CD8-positive, alpha-beta memory T cell (primary cell): ENCODE data around the gene SACM1L. TPM values are rescaled to one million over a fixed set of nuclear protein-coding genes. Genes with fewer than 3 reads are reported as not detected.
A peak's percentile ranks its signal among the peaks of the same experiment; 100 is the strongest.

Experiments used
- CTCF ChIA-PET: fragments of 350-600 bp; sonication (Branson Sonifier 250); formaldehyde crosslinking; loops from one replicate; lab custom pipeline; 2021; ENCODE audit warnings: antibody characterized with exemption; lab: Charles Lee
- POLR2A ChIA-PET: fragments of 350-600 bp; sonication (Branson Sonifier 250); formaldehyde crosslinking; loops from one replicate; lab custom pipeline; 2021; ENCODE audit warnings: antibody characterized with exemption; lab: Charles Lee
- DNase-seq, 5 donors: peaks; one replicate each; pipeline versions ENCODE4 v3.0.0 to v3.0.0-alpha.2; 2020 to 2022; ENCODE audit warnings: mixed read lengths in 1 of 5
- H3K27ac ChIP-seq: one replicate; pipeline ENCODE4 v1.7.0; 2013; ENCODE audit warnings: low read depth, mild to moderate bottlenecking, low read length, moderate library complexity
- H3K27me3 ChIP-seq: 2 replicates; pipeline ENCODE4 v1.7.0; 2013; ENCODE audit warnings: low read length, mild to moderate bottlenecking; ENCODE audit not compliant: insufficient read depth, poor library complexity, severe bottlenecking
- H3K36me3 ChIP-seq: 2 replicates; pipeline ENCODE4 v1.7.0; 2013; ENCODE audit warnings: mild to moderate bottlenecking, low read length, moderate library complexity; ENCODE audit not compliant: insufficient read depth
- H3K4me1 ChIP-seq: 2 replicates; pipeline ENCODE4 v1.7.0; 2013; ENCODE audit warnings: mild to moderate bottlenecking, low read length, moderate library complexity; ENCODE audit not compliant: insufficient read depth
- H3K4me3 ChIP-seq: 2 replicates; pipeline ENCODE4 v1.7.0; 2013; ENCODE audit warnings: mild to moderate bottlenecking, low read length
- H3K9me3 ChIP-seq: 2 replicates; pipeline ENCODE4 v1.7.0; 2013; ENCODE audit warnings: mild to moderate bottlenecking, low read length
- H3K27ac Mint-ChIP-seq, 8 donors: one replicate each; pipeline ENCODE4 v1.8.0; 2020 to 2021; ENCODE audit warnings: mixed read lengths in 8 of 8, mild to moderate bottlenecking in 6 of 8, inconsistent platforms in 3 of 8, moderate library complexity in 3 of 8
- H3K27me3 Mint-ChIP-seq, 2 donors: one replicate each; pipeline ENCODE4 v1.8.0; 2020 to 2021; ENCODE audit warnings: mixed read lengths in 2 of 2, mild to moderate bottlenecking in 1 of 2, moderate library complexity in 1 of 2
- H3K36me3 Mint-ChIP-seq, 3 donors: one replicate each; pipeline ENCODE4 v1.8.0; 2020 to 2021; ENCODE audit warnings: mixed read lengths in 3 of 3, inconsistent platforms in 1 of 3, mild to moderate bottlenecking in 1 of 3
- H3K4me1 Mint-ChIP-seq, 3 donors: one replicate each; pipeline ENCODE4 v1.8.0; 2020 to 2021; ENCODE audit warnings: mixed read lengths in 3 of 3, inconsistent platforms in 1 of 3, mild to moderate bottlenecking in 1 of 3
- H3K4me3 Mint-ChIP-seq, 7 donors: one replicate each; pipeline ENCODE4 v1.8.0; 2020 to 2021; ENCODE audit warnings: mixed read lengths in 7 of 7, mild to moderate bottlenecking in 6 of 7, moderate library complexity in 4 of 7, inconsistent platforms in 2 of 7
- H3K9me3 Mint-ChIP-seq, 5 donors: one replicate each; pipeline ENCODE4 v1.8.0; 2020 to 2022; ENCODE audit warnings: mixed read lengths in 5 of 5, mild to moderate bottlenecking in 3 of 5, moderate library complexity in 2 of 5, inconsistent platforms in 1 of 5
- polyA plus RNA-seq: library from polyadenylated mRNA; unstranded; fragments of 300-500 nt; fragmentation: Illumina TruSeq; gene quantifications from one replicate; pipeline ENCODE4 v1.2.3, GENCODE V29; 2021
- total RNA-seq, 2 experiments: library from RNA; stranded (reverse); gene quantifications; one replicate each; pipeline ENCODE4 v1.2.3, GENCODE V29; 2021

SACM1L gene
- total and polyA plus RNA-seq, 3 experiments from 2014 or later: 41.0 to 79.1 (median 78.7) TPM

DNA sequence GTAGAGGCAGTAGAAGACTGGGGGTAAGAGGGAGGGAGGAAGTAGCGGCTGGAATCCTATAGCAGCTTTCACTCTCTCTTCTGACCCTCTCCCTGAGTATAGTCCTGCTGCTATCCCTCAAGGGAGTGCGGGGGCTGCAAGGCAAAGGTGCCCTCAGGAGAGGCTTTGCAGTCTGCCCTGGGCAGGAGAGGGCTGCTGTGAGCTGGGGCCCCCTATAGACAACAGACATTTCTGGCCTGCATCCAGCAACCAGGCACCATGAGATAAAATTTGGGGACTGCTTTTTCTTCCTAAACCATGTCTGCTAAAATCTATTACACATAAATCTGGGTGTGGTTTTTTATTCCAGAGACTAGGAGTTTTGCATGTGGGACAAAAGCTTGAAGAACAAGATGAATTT lies 48.0 kb downstream of the SACM1L start:
- POLR2A ChIA-PET: no interaction called here
- no peak overlapping the region for H3K27ac ChIP-seq
- Mint-ChIP-seq H3K4me1 (peaks cover 25 to 36% (median 26%) of the 10 kb centered on the region in 3 donors), H3K4me3 (no peak overlapping the region), H3K36me3 (peaks cover 17 to 96% (median 40%) of the 10 kb centered on the region in 3 donors), H3K9me3 (no peaks in the 10 kb centered on the region), H3K27ac (peak overlapping the region in 3 of 8 donors; percentile 17 to 79 (median 70)), H3K27me3 (no peaks in the 10 kb centered on the region)
- DNase-seq: no peak
- H3K27me3 ChIP-seq: no peaks in the 10 kb centered on the region
- peaks cover 12% of the 10 kb centered on the region for H3K4me1 ChIP-seq
- H3K9me3 ChIP-seq: no peaks in the 10 kb centered on the region
- H3K4me3 ChIP-seq: no peak overlapping the region
- CTCF ChIA-PET: no interaction called here
- H3K36me3 ChIP-seq: peaks cover 70% of the 10 kb centered on the region

DNA sequence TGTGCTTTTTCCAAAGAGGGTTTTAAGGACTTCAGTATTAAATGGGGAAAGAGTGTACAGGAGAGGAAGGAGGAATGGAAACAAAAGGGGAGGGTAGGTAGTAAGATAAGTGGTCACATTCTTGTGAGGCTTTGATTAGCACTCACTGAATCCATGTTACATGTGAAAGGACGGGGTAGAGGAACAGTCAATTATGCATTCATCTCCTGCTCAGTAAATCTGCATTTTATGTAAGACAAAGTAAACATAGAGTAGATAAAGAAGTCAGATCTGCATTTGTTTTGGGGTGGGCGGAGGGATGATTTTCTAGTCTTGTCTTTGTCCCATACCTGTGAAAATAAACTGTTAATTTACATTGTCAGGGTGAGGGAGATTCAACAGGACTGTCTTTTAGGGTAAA lies 50.8 kb downstream of the SACM1L start:
- Mint-ChIP-seq H3K4me3 (peak overlapping the region in 1 of 7 donors; percentile 35), H3K36me3 (peaks cover 17 to 93% (median 34%) of the 10 kb centered on the region in 3 donors), H3K27ac (peak overlapping the region in 5 of 8 donors; percentile 2 to 85 (median 42)), H3K4me1 (peaks cover 26 to 38% (median 28%) of the 10 kb centered on the region in 3 donors), H3K9me3 (no peaks in the 10 kb centered on the region), H3K27me3 (no peaks in the 10 kb centered on the region)
- H3K4me1 ChIP-seq: peaks cover 12% of the 10 kb centered on the region
- no peaks in the 10 kb centered on the region for H3K27me3 ChIP-seq
- peaks cover 64% of the 10 kb centered on the region for H3K36me3 ChIP-seq
- CTCF ChIA-PET: no interaction called here
- no peak for DNase-seq
- H3K9me3 ChIP-seq: no peaks in the 10 kb centered on the region
- no peak overlapping the region for H3K4me3 ChIP-seq
- POLR2A ChIA-PET: no interaction called here
- H3K27ac ChIP-seq: no peak overlapping the region

DNA sequence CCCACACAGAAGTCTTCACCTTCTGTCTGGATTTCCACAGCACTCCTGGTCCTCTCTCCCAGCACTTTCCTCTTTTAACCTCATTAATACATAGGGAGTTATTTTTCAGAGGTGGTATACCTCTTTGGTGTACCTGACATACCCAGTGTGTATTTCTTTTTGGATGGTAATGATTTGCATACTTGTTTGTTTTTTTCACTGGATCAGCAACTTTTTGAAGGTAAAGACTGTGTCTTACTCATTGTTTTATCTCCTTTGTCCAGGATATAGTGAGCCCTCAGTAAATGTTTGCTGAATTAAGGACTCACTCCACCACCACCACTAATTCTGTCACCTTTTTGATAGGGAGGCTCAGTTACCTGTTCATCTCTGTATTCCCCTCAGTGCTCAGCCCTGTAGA lies 52.1 kb downstream of the SACM1L start:
- no peak for DNase-seq
- peaks cover 12 to 93% (median 34%) of the 10 kb centered on the region in 3 donors for H3K36me3 Mint-ChIP-seq
- peaks cover 12% of the 10 kb centered on the region for H3K4me1 ChIP-seq
- H3K9me3 ChIP-seq: no peaks in the 10 kb centered on the region
- no peak overlapping the region for H3K27ac ChIP-seq
- peaks cover 26 to 38% (median 28%) of the 10 kb centered on the region in 3 donors for H3K4me1 Mint-ChIP-seq
- ChIA-PET POLR2A (no interaction called here), CTCF (no interaction called here)
- H3K4me3 Mint-ChIP-seq: peak overlapping the region in 2 of 7 donors; percentile 8 to 40
- no peaks in the 10 kb centered on the region for H3K27me3 Mint-ChIP-seq
- peak overlapping the region in 7 of 8 donors; percentile 49 to 92 (median 83) for H3K27ac Mint-ChIP-seq
- no peaks in the 10 kb centered on the region for H3K27me3 ChIP-seq
- peaks cover 0 to 2% (median 0%) of the 10 kb centered on the region in 5 donors for H3K9me3 Mint-ChIP-seq
- peaks cover 56% of the 10 kb centered on the region for H3K36me3 ChIP-seq
- no peak overlapping the region for H3K4me3 ChIP-seq

DNA sequence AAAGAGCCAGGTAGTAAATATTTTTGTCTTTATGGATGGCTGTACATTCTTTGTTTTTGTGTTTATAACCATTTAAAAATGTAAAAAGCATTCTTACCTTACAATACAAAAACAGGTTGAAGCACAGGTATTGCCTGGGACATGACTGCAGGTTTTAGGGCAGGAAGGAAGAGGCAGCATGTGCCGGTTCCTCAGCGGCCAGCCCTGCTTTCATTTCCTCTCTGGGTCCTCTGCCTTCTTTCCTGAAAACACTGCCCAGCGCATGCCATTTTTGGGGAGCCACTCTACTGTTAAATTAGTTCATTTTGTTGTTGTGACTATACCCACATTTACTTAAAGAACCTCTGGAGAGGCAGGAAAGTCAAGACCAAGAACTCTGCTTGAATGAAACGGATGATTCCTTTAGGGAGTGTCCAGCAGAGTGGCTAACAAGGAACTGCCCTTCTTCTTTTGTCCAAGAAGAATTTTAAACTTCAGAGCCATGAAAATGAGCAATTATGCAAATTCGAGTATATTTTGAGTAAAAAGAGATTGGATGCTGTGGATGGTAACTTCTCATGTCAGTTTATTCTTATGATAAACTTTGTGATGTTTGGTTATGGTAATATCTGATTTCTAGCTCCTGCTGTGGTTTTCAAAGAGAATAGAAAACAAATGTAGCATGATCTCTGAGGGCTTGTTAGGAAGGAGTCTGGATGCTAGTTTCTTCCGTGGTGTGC lies 52.7 kb downstream of the SACM1L start:
- DNase-seq: no peak
- Histone ChIP-seq H3K4me3 (no peak overlapping the region), H3K9me3 (no peaks in the 10 kb centered on the region), H3K27me3 (no peaks in the 10 kb centered on the region), H3K4me1 (peaks cover 12% of the 10 kb centered on the region), H3K36me3 (peaks cover 49% of the 10 kb centered on the region), H3K27ac (no peak overlapping the region)
- Mint-ChIP-seq H3K27me3 (no peaks in the 10 kb centered on the region), H3K4me1 (peaks cover 26 to 38% (median 28%) of the 10 kb centered on the region in 3 donors), H3K9me3 (peaks cover 0 to 2% (median 0%) of the 10 kb centered on the region in 5 donors), H3K27ac (peak overlapping the region; percentile 49 to 92 (median 86)), H3K4me3 (peak overlapping the region in 2 of 7 donors; percentile 23 to 42), H3K36me3 (peaks cover 9 to 91% (median 28%) of the 10 kb centered on the region in 3 donors)
- ChIA-PET CTCF (no interaction called here), POLR2A (interaction anchor here (0.7 kb wide), 1 partner anchor 890 kb away, joined by 6 read pairs; no protein-coding TSS in a partner anchor)

DNA sequence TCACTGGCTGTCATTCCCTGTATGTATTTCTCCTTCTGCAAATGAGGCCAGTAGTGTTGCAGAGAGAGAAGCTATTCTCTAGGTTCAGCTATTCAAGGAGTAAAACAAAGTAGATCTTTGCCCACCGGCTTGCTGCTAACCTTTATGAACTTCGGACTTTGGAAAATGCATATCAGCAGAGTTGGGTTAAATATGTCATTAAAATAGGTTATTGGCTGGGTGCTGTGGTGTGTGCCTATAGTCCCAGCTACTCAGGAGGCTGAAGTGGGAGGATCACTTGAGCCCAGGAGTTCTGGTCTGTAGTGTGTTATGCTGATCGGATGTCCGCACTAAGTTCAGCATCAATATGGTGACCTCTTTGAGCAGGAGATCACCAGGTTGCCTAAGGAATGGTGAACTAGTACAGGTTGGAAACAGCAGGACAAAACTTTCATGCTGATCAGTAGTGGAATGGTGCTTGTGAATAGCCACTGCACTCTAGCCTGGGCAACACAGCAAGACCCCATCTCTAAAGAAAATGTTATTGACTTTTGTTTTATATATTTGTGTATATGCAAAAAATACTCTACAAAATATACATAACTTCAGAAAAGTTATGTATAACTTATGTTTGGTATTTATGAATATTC lies 53.4 kb downstream of the SACM1L start:
- H3K27ac ChIP-seq: no peak overlapping the region
- H3K4me3 ChIP-seq: no peak overlapping the region
- H3K9me3 Mint-ChIP-seq: peaks cover 0 to 2% (median 0%) of the 10 kb centered on the region in 5 donors
- H3K4me1 ChIP-seq: peaks cover 12% of the 10 kb centered on the region
- POLR2A ChIA-PET: interaction anchor here (0.7 kb wide), 1 partner anchor 890 kb away, joined by 6 read pairs; no protein-coding TSS in a partner anchor
- H3K9me3 ChIP-seq: no peaks in the 10 kb centered on the region
- H3K4me3 Mint-ChIP-seq: no peak overlapping the region
- H3K27ac Mint-ChIP-seq: peak overlapping the region; percentile 47 to 92 (median 81)
- DNase-seq: no peak
- peaks cover 26 to 38% (median 28%) of the 10 kb centered on the region in 3 donors for H3K4me1 Mint-ChIP-seq
- H3K36me3 Mint-ChIP-seq: peaks cover 8 to 87% (median 28%) of the 10 kb centered on the region in 3 donors
- H3K36me3 ChIP-seq: peaks cover 45% of the 10 kb centered on the region
- CTCF ChIA-PET: interaction anchor here (0.7 kb wide), 1 partner anchor 83 kb away, joined by 3 read pairs; no protein-coding TSS in a partner anchor
- H3K27me3 Mint-ChIP-seq: no peaks in the 10 kb centered on the region
- H3K27me3 ChIP-seq: no peaks in the 10 kb centered on the region

DNA sequence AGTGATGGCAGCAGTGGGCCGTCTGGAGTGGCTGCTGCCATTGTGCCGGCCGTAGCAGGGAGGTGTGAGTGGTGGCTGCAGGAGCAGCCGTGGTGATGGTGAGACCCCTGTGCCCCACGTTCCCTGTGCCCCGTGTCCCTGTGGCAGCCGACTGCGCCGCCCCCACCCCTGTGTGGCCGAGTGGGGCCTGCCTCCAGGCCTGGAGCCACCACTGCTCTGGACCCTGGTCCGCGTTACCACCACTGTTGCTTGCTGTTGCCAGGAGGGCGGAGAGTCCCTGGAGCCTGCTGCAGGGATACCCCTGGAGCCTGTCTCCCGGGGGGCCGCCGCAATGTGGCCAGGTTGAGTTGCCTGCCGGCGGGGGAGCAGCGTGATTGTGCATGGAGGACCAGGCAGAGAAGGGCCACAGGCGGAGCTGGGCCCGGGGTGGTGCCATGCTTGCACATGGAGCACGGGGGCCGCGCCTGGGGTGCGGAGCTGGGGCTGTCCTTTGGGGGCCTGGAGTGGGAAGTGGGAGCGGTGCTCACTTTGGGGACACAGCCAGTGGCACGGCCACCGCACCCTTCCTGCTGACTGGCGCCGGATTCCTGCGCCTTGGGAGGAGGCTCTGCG lies 57.1 kb downstream of the SACM1L start:
- H3K27me3 ChIP-seq: no peaks in the 10 kb centered on the region
- POLR2A ChIA-PET: no interaction called here
- H3K36me3 ChIP-seq: peaks cover 23% of the 10 kb centered on the region
- no peak overlapping the region for H3K27ac ChIP-seq
- Mint-ChIP-seq H3K36me3 (peaks cover 4 to 60% (median 15%) of the 10 kb centered on the region in 3 donors), H3K27me3 (no peaks in the 10 kb centered on the region), H3K9me3 (peaks cover 0 to 2% (median 0%) of the 10 kb centered on the region in 5 donors), H3K4me1 (peaks cover 12 to 14% (median 13%) of the 10 kb centered on the region in 3 donors), H3K4me3 (no peak overlapping the region), H3K27ac (no peak overlapping the region)
- CTCF ChIA-PET: no interaction called here
- H3K4me1 ChIP-seq: peaks cover 8% of the 10 kb centered on the region
- no peak for DNase-seq
- H3K9me3 ChIP-seq: no peaks in the 10 kb centered on the region
- H3K4me3 ChIP-seq: no peak overlapping the region

DNA sequence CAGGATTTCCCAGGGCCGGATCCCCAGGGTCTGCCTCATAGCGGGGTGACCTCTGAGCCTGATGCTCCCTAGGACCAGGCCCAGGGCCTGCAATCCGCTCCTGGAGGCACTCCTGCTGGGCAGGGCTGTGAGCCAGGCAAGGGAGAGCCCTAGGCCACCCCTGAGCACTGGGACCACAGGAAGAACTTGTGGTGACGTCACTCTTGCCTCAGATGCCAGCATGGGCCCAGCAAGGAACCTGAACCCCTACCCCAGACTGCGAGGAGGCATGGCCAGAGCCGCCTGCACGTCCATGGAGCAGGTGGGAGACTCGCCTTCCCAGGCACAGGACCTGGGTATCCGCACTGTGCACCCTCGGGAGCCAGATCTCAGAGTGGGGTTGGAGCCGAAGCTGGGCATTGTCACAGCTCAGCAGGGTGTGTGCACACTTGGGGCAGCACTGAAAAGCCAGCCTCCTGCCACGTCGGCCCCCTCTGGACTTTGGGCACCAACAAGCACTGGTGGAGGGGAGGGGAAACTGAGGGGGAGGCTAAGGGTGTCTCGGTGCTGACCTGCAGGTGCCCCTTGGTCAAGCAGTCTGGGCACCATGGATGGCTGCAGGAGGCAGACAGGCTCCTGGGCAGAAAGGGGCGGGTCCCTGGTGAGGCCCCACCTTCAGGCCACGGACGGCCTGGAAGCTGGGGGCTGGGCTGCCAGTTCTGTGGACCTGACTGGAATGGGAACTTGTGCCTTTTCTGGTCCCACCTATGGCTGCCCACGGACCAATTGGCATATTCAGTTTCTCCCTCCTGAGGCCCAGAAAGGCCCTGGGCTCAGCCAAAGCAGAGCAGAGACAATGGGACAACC lies 57.8 kb downstream of the SACM1L start:
- H3K4me1 ChIP-seq: peaks cover 1% of the 10 kb centered on the region
- no peaks in the 10 kb centered on the region for H3K27me3 ChIP-seq
- no peak overlapping the region for H3K4me3 ChIP-seq
- H3K36me3 ChIP-seq: peaks cover 19% of the 10 kb centered on the region
- DNase-seq: no peak
- Mint-ChIP-seq H3K36me3 (peaks cover 4 to 52% (median 12%) of the 10 kb centered on the region in 3 donors), H3K4me3 (no peak overlapping the region), H3K9me3 (peaks cover 0 to 2% (median 0%) of the 10 kb centered on the region in 5 donors), H3K27ac (no peak overlapping the region), H3K4me1 (peaks cover 5 to 7% (median 5%) of the 10 kb centered on the region in 3 donors), H3K27me3 (no peaks in the 10 kb centered on the region)
- ChIA-PET CTCF (interaction anchor here (1.1 kb wide), 1 partner anchor 18 kb away, joined by 3 read pairs; no protein-coding TSS in a partner anchor), POLR2A (interaction anchor here (0.5 kb wide), 1 partner anchor 86 kb away, joined by 5 read pairs; no protein-coding TSS in a partner anchor)
- H3K9me3 ChIP-seq: no peaks in the 10 kb centered on the region
- no peak overlapping the region for H3K27ac ChIP-seq
